ENCODE measurements around the gene HBZ.

GRCh38 chr16:185691-186090 lies 33.2 kb downstream of the HBZ start:
- TF ChIP-seq EP300 (IDR thresholded peaks at IDR 0.05) = no peak
- no peak for TF ChIP-seq CTCF (IDR thresholded peaks at IDR 0.05)

Data from sigmoid colon (tissue), 4 donors.